HG02870 (cell line): Measurements from ENCODE around the gene SYNM.
"Not testable (repeated sequence)": the region's sequence is repeated elsewhere in the genome, so short reads cannot be mapped to it uniquely, and the experiment has no call there.

ENCODE experiments used
- ATAC-seq: cut with Tn5 transposase; IDR thresholded peaks from one replicate; pipeline ENCODE4 v1.9.1; 2021; ENCODE audit warnings: mild to moderate bottlenecking, moderate library complexity; ENCODE audit not compliant: unreplicated experiment

SYNM gene, protein sequence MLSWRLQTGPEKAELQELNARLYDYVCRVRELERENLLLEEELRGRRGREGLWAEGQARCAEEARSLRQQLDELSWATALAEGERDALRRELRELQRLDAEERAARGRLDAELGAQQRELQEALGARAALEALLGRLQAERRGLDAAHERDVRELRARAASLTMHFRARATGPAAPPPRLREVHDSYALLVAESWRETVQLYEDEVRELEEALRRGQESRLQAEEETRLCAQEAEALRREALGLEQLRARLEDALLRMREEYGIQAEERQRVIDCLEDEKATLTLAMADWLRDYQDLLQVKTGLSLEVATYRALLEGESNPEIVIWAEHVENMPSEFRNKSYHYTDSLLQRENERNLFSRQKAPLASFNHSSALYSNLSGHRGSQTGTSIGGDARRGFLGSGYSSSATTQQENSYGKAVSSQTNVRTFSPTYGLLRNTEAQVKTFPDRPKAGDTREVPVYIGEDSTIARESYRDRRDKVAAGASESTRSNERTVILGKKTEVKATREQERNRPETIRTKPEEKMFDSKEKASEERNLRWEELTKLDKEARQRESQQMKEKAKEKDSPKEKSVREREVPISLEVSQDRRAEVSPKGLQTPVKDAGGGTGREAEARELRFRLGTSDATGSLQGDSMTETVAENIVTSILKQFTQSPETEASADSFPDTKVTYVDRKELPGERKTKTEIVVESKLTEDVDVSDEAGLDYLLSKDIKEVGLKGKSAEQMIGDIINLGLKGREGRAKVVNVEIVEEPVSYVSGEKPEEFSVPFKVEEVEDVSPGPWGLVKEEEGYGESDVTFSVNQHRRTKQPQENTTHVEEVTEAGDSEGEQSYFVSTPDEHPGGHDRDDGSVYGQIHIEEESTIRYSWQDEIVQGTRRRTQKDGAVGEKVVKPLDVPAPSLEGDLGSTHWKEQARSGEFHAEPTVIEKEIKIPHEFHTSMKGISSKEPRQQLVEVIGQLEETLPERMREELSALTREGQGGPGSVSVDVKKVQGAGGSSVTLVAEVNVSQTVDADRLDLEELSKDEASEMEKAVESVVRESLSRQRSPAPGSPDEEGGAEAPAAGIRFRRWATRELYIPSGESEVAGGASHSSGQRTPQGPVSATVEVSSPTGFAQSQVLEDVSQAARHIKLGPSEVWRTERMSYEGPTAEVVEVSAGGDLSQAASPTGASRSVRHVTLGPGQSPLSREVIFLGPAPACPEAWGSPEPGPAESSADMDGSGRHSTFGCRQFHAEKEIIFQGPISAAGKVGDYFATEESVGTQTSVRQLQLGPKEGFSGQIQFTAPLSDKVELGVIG (N-terminal part only)

GRCh38 chr15:99104788-99105513 is at the start of gene SYNM:
SYNM (plus strand) TSS chr15:99105080; CDS start chr15:99105200, 120 bp downstream.
- ATAC-seq: peak; percentile 33

DNA sequence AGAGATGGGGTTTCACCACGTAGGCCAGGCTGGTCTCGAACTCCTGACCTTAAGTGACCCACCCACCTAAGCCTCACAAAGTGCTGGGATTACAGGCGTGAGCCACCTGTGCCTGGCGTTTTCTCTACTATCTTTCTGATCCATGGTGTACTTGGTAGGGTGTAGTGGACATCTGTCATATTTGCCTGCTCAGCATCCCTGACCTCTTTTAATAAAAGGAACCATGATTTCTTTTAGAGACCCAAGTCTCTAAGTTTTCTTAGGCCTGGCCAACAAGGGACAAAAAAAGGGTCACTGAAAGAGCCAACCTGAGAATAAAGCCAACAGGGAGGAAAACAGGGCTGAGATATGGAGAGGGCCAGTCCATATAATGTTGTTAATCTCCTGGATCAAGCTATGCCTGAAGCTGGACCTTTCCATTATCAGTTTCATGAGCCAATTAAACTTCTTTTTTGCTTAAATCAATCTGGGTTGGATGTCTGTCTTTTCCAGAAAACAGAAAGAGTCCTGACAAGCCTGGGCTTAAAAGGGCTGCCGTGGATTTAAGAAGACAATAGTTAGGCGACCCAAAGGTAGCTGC is 49.2 kb upstream of the SYNM start:
- ATAC-seq: no peak

GRCh38 chr15:99057020-99057419 is 47.9 kb upstream of the SYNM start:
- no peak for ATAC-seq

DNA sequence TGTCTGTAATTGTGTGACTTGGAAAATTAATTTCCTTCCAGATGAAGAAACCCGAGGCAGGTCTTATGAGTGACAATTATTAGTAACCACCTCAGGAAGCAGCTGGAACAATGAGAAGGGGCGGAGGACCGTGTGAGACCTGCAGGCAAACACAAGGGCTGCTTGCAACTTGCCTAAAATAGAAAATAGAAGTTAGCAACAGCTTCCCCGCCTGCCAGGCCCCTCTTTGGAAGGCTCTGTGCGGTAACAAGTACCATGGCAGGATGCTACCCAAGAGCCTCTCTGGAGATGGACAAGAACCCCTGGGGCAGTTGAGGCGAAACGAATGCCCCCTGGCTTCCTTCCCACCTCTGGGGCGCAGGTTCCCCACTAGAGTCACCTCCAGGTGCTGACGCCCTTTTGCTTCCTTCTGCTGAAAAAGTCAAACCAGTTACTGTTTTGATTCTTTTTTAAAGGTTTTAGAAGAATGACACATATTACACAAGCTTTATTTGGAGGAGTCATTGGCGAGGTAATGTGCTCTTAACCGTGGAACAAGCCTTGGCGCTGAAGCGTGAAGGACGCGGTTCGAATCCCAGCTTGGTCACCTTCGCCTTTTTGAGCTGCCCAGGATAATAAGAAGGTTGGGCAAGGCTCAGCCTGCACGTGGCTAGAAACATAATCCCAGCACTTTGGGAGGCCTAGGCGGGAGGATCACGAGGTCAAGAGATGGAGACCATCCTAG is 47.0 kb upstream of the SYNM start:
- ATAC-seq: no peak

DNA sequence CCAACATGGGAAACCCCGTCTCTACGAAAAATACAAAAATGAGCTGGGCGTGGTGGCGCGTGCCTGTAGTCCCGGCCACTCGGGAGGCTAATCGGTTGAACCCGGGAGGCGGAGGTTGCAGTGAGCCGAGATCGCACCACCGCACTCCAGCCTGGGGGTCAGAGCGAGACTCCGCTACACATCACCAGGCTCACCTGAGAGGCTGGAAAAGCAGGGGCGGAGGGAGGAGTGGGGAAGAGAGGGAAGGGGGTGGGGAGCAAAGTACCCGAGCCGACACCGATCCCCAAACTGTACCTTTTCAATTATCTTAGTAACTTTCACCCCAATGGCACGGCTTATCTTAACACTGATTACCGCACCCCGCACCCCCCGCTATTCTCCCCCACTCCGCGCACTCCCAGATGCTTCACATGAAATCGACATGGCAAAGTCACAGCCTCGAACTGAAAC is 46.4 kb upstream of the SYNM start:
- ATAC-seq: no peak

GRCh38 chr15:99059010-99059981 is 45.6 kb upstream of the SYNM start:
- ATAC-seq: peak; percentile 48

GRCh38 chr15:99060186-99060585 is 44.7 kb upstream of the SYNM start:
- not testable (repeated sequence) for ATAC-seq

- ATAC-seq: no peak
Measured at GRCh38 chr15:99062226-99062625, 42.7 kb upstream of the SYNM start.

- no peak for ATAC-seq
Measured at GRCh38 chr15:99068186-99068585, 36.7 kb upstream of the SYNM start.

- no peak for ATAC-seq
Measured at GRCh38 chr15:99070208-99070607, 34.7 kb upstream of the SYNM start.

GRCh38 chr15:99071091-99071680 is 33.7 kb upstream of the SYNM start:
- no peak for ATAC-seq

DNA sequence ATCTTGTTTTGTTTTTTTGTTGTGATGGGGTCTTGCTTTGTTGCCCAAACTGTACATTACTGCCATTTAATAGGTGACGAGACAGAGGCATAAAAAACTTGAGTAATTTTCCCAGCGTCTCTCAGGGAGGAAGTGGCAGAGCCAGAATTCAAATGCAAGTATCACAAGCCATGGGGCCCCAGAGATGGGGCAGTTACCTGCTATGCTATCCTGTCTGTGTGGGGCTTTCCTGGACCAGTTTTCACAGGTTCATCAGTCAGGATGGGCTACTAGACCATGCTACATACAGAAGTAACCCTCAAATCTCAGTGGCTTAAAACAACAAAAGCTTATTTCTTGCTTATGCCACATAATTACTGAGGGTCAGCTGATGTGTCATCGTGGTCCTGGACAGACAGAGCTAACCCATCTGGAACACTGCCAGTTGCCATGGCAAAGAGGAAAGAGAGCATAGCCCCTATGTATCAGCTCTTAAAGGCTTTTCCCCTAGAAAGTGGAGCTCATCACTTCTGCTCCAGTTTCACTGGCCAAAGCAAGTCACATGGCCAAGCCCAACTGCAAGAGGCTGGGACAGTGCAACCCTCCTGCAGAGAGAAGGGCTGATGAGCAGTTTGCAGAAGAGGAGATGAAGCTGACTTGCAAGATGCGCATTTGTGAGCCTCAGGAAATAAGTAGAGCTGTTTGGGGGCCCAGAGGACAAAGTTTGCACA is 31.7 kb upstream of the SYNM start:
- ATAC-seq: no peak

- no peak for ATAC-seq
Measured at GRCh38 chr15:99074446-99074845, 30.4 kb upstream of the SYNM start.

DNA sequence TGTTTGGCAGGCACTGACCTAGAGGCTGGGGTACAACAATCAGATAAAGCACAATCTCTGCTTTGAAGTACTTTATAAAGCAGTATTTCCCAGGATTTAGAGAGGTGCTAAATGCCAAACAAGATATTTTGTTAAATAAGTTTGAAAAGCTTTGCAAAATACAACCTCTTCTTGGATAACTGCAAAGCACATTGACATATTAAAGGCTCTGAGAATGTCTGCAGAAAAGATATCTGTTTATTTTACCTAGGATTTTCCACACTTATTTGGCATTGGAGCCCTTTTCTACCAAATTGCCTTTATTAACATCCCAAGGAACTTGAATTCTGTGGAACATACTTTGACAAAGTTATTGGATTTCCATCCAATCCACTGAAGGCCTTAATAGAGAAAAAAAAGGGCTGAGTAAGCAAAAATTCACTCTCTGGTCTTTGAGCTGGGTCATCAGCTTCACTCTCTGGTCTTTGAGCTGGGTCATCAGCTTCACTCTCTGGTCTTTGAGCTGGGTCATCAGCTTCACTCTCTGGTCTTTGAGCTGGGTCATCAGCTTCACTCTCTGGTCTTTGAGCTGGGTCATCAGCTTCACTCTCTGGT is 29.7 kb upstream of the SYNM start:
- ATAC-seq: not testable (repeated sequence)

DNA sequence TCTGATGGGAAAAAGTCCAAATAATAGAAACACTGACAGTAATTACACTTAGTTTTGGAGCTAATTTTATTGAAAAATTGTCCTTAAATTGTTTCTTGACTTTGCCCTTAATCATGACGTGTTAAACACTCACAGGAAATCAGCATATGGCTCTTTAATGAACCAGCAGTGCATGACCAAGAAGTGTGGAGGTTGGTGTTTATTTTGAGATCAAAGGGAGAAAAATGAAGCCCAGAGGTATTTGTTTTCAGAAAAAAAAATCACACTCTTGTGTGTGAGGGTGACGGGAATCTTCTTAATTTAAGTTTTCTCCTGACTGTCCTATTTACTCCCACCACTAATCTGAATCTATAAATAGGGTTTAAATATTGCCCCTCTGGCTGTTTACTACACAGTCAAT is 28.8 kb upstream of the SYNM start:
- no peak for ATAC-seq

DNA sequence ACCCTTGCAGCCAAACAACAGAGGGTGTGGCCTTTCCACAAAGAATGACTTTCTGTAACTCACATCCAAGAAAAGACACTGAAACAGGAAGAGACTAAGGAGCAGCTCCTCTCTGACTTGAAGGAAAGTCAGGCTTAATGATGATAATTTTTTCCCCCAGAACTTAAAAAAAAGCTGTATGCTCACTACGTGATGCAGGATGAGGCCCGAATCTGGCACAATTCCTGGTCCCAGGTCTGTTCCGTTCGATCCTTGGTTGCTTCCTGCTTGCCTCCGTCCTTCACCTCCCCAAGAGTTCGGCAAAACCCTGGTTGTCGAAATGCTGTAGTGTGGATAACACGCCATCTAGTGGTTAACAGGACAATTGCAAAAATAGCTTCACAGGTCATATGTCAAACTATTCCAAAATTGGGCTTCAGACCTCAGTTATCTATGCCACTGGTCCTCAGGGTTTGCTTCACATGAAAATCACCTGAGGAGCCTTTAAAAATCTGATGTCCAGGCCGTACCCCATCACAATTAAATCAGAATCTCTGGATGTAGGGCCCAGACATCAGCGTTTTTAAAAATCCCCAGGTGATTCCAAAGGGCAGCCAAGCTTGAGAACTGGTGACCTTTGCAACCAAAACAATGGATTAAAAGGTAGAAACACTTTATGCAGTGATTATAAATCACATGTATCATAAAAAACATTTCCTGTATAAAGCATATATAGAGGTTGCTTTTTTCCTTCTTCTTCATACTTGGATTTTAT is 28.1 kb upstream of the SYNM start:
- ATAC-seq: peak; percentile 83
